Endothelial cell of umbilical vein (primary cell): Measurements from ENCODE around the gene LGALS9C. TPM values are rescaled to one million over a fixed set of nuclear protein-coding genes. Genes with fewer than 3 reads are reported as not detected.
"Not testable (repeated sequence)": the region's sequence is repeated elsewhere in the genome, so short reads cannot be mapped to it uniquely, and the experiment has no call there.

Experiments
- BruUV-seq: library from RNA; stranded (reverse); fragments of 400-500 nt; replicated peaks from 2 replicates; lab custom pipeline; 2021; lab: Mats Ljungman, UMichigan
- CTCF ChIA-PET: fragments of 300-600, 350-600 bp; sonication (Branson Sonifier 250); formaldehyde crosslinking; loops from one replicate; lab custom pipeline; 2021; ENCODE audit warnings: antibody characterized with exemption, inconsistent platforms; lab: Charles Lee
- POLR2A ChIA-PET: fragments of 300-600, 350-600 bp; sonication (Branson Sonifier 250); formaldehyde crosslinking; loops from one replicate; lab custom pipeline; 2021; ENCODE audit warnings: antibody characterized with exemption, inconsistent platforms; lab: Charles Lee
- DNase-seq: peaks from one replicate; pipeline ENCODE4 v3.0.0-alpha.2; 2011; ENCODE audit warnings: low read depth, low spot score
- FAIRE-seq: peaks from 2 replicates; lab custom pipeline; 2011; peaks lifted over from hg19 to GRCh38; lab: Jason Lieb, UNC
- H2AFZ ChIP-seq: 2 replicates; pipeline ENCODE4 v1.6.0; 2012; ENCODE audit warnings: low read depth, low read length, control low read depth, inconsistent platforms
- H3K27ac ChIP-seq: 2 replicates; pipeline ENCODE4 v1.5.1; 2011; ENCODE audit warnings: low read depth, mild to moderate bottlenecking, control low read depth, low read length, moderate library complexity; ENCODE audit not compliant: insufficient read depth
- H3K27me3 ChIP-seq, 2 experiments: 2 replicates each; pipeline versions ENCODE4 v1.6.0 to v1.6.1; 2011; ENCODE audit warnings: low read length in 2 of 2, mixed read lengths in 1 of 2; ENCODE audit not compliant: control insufficient read depth in 2 of 2, insufficient read depth in 2 of 2
- H3K36me3 ChIP-seq, 2 experiments: 2 replicates in 1 of 2; 3 replicates in 1 of 2; pipeline ENCODE4 v1.5.1; 2011; ENCODE audit warnings: low read length in 2 of 2, mild to moderate bottlenecking in 1 of 2, moderate library complexity in 1 of 2; ENCODE audit not compliant: control insufficient read depth in 2 of 2, insufficient read depth in 2 of 2; ENCODE audit errors: extremely low read depth in 1 of 2
- H3K4me1 ChIP-seq: 3 replicates; pipeline ENCODE4 v1.5.1; 2011; ENCODE audit warnings: mild to moderate bottlenecking, low read length; ENCODE audit not compliant: control insufficient read depth, insufficient read depth; ENCODE audit errors: extremely low read depth
- H3K4me2 ChIP-seq: 2 replicates; pipeline ENCODE4 v1.6.1; 2011; ENCODE audit warnings: low read length, control low read depth, mixed read lengths; ENCODE audit not compliant: insufficient read depth
- H3K4me3 ChIP-seq, 3 experiments: fragments of 200-600 bp in 1 of 3; sonication (generic), shearing (Covaris generic) in 1 of 3; replicated peaks in 1 of 3; 2 replicates each; pipeline ENCODE4 v1.5.1; 2011 to 2016; ENCODE audit warnings: control low read depth in 3 of 3, low read length in 3 of 3, mild to moderate bottlenecking in 2 of 3, inconsistent platforms in 1 of 3, low read depth in 1 of 3, moderate library complexity in 1 of 3; ENCODE audit not compliant: insufficient read depth in 1 of 3
- H3K79me2 ChIP-seq: 2 replicates; pipeline ENCODE4 v1.6.0; 2012; ENCODE audit warnings: low read length, inconsistent platforms; ENCODE audit not compliant: control insufficient read depth, insufficient read depth
- H3K9ac ChIP-seq: replicated peaks from 2 replicates; pipeline ENCODE3; 2011; ENCODE audit warnings: low read length, control low read depth; ENCODE audit not compliant: insufficient read depth; ENCODE audit errors: extremely low read depth
- H3K9me1 ChIP-seq: replicated peaks from 3 replicates; pipeline ENCODE4 v1.6.0; 2011; ENCODE audit warnings: mild to moderate bottlenecking, low read length; ENCODE audit not compliant: control insufficient read depth, insufficient read depth; ENCODE audit errors: extremely low read depth
- H3K9me3 ChIP-seq: replicated peaks from 2 replicates; pipeline ENCODE4 v1.5.1; 2012; ENCODE audit warnings: low read length, inconsistent platforms; ENCODE audit not compliant: control insufficient read depth, insufficient read depth
- H4K20me1 ChIP-seq: replicated peaks from 2 replicates; pipeline ENCODE3; 2011; ENCODE audit warnings: mild to moderate bottlenecking, low read length; ENCODE audit not compliant: control insufficient read depth, insufficient read depth; ENCODE audit errors: extremely low read depth
- dilution Hi-C: fragments of 300-500 bp; cut with MboI; formaldehyde crosslinking; loops from one replicate; pipeline ENCODE4 v1.15.0; 2019; ENCODE audit warnings: low sequenced_read_pairs; ENCODE audit not compliant: extremely low pct_ligation_motif_present
- intact Hi-C: fragments of 100-400 bp; cut with micrococcal nuclease; formaldehyde crosslinking; loops from one replicate; pipeline ENCODE4 v1.10.0; 2022
- polyA plus RNA-seq, 4 experiments: library from polyadenylated mRNA; depleted of rRNA in 3 of 4; stranded (reverse) in 3 of 4; unstranded in 1 of 4; fragments of >200 nt; gene quantifications; 2 replicates each; pipeline versions ENCODE4 v1.2.1 to v1.2.3, GENCODE V29; 2011 to 2012; ENCODE audit warnings: missing spikeins in 1 of 4
- total RNA-seq: library from RNA; stranded (reverse); gene quantifications from 2 replicates; pipeline ENCODE4 v1.2.3, GENCODE V29; 2021

The LGALS9C gene
- total and polyA plus RNA-seq, 2 donors (not counting 3 experiments of a cell fraction or from before 2014, with no cell fraction given): not detected

DNA sequence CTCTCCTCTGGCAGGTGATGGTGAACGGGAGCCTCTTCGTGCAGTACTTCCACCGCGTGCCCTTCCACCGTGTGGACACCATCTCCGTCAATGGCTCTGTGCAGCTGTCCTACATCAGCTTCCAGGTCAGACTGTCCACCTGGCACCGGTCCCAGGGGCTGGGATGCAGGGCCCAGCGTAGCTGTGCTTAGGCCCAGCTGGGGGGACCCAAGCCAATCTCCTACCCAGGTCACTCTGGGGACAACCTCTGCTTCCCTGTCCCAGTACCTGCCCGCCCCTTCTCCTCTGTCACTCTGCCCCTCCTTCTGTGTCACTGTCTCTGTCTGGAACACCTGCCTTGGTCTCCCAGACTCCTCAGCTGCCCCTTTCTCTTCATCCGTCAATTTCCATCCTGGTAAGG lies 11.0 kb downstream of the LGALS9C start:
- intact Hi-C loops, POLR2A ChIA-PET: not testable (repeated sequence)

DNA sequence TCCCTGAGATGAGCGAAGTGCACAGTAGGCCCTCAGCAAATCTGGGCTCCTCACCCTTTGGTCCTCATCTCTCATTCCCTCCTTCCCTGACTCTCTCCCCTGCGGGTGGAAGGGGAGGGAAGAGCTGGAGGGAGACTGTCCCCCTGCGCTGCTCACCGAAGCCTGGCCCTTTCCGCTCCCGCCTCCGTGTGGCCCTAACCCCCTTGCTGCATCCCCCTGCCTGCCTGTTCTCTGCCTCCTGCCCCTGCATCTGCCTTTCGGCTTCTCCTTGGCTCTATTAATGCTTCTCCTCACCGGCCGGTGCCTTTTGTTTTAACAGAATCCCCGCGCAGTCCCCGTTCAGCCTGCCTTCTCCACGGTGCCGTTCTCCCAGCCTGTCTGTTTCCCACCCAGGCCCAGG lies 12.0 kb downstream of the LGALS9C start:
- intact Hi-C loops, H3K4me2 ChIP-seq, H3K4me1 ChIP-seq, H3K27me3 ChIP-seq, H3K27ac ChIP-seq, H3K9ac ChIP-seq, dilution Hi-C loops, H3K4me3 ChIP-seq, H4K20me1 ChIP-seq, CTCF ChIA-PET, H2AFZ ChIP-seq, POLR2A ChIA-PET, H3K9me1 ChIP-seq, H3K36me3 ChIP-seq, DNase-seq, FAIRE-seq, BruUV-seq, H3K79me2 ChIP-seq, H3K9me3 ChIP-seq: not testable (repeated sequence)

More for the DNA sequence above, 11.0 kb downstream of the LGALS9C start:
- H2AFZ ChIP-seq, H3K9ac ChIP-seq, H3K4me3 ChIP-seq, H3K4me2 ChIP-seq, H3K4me1 ChIP-seq, FAIRE-seq, H3K27me3 ChIP-seq, H4K20me1 ChIP-seq, BruUV-seq, H3K27ac ChIP-seq, H3K36me3 ChIP-seq, dilution Hi-C loops, H3K79me2 ChIP-seq, H3K9me3 ChIP-seq, DNase-seq, CTCF ChIA-PET, H3K9me1 ChIP-seq: not testable (repeated sequence)

DNA sequence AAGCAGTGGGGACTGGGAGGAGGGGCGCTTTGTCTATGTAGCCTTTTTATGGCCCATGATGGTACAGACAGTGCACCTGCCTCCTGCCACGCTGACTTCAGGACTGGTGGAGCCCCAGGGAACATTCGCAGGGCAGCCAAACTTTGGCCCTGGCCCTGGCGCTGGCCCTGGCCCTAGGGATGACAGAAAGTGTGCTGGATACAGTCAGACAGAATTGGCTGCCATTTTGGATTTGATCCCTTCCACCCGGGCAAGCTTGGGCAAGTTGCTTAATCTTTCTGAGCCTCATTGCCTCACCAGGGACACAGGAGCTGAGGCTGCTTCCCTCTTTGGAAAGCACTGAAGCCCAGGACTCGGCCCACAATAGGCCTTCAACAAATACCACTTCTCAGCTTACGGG lies 13.4 kb downstream of the LGALS9C start:
- H3K4me1 ChIP-seq, H3K36me3 ChIP-seq, H3K27ac ChIP-seq, CTCF ChIA-PET, H3K9me1 ChIP-seq, dilution Hi-C loops, POLR2A ChIA-PET, H3K9me3 ChIP-seq, DNase-seq, H3K27me3 ChIP-seq, FAIRE-seq, H3K4me2 ChIP-seq, H2AFZ ChIP-seq, H3K4me3 ChIP-seq, H4K20me1 ChIP-seq, intact Hi-C loops, H3K79me2 ChIP-seq, H3K9ac ChIP-seq, BruUV-seq: not testable (repeated sequence)
